C4-2B (cell line): Measurements from ENCODE around the gene IL1R1.
"Not testable (repeated sequence)": the region's sequence is repeated elsewhere in the genome, so short reads cannot be mapped to it uniquely, and the experiment has no call there.

Source experiments
- ZFX ChIP-seq: fragments of 450-650 bp; IDR thresholded peaks from 2 replicates; pipeline ENCODE4 v1.6.1; 2017
- TF ChIP-seq, protein P1 (sequence below): fragments of 450-650 bp; conservative IDR thresholded peaks from 2 replicates; pipeline ENCODE4 v1.5.1; 2017; ENCODE audit warnings: mild to moderate bottlenecking

DNA sequence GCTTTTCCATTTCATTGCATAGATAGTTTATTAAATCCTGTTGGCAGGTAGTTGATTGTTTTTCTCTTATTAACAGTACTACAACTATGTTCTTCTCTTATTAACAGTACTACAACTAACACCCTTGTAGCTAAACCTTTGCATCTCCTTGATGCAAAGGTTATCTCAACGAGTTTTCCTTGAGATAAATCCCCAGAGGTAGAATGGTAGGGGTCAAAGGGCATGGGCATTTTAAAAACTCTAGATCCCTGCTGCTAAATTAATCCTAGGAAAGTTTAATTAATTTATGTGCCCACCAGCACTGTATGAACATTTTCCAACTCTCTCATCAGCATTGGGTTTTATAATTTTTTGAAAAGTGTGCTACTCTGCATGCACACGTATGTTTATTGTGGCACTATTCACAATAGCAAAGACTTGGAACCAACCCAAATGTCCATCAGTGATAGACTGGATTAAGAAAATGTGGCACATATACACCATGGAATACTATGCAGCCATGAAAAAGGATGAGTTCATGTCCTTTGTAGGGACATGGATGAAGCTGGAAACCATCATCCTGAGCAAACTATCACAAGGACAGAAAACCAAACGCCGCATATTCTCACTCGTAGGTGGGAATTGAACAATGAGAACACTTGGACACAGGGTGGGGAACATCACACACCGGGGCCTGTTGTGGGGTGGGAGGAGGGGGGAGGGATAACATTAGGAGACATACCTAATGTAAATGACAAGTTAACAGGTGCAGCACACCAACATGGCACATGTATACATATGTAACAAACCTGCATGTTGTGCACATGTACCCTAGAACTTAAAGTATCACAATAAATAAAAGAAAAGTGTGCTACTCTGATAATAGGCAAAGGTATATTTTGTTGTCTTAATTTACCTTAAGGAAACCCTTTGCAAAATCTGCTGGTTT is 35.5 kb upstream of the IL1R1 start:
- TF ChIP-seq, protein P1, sequence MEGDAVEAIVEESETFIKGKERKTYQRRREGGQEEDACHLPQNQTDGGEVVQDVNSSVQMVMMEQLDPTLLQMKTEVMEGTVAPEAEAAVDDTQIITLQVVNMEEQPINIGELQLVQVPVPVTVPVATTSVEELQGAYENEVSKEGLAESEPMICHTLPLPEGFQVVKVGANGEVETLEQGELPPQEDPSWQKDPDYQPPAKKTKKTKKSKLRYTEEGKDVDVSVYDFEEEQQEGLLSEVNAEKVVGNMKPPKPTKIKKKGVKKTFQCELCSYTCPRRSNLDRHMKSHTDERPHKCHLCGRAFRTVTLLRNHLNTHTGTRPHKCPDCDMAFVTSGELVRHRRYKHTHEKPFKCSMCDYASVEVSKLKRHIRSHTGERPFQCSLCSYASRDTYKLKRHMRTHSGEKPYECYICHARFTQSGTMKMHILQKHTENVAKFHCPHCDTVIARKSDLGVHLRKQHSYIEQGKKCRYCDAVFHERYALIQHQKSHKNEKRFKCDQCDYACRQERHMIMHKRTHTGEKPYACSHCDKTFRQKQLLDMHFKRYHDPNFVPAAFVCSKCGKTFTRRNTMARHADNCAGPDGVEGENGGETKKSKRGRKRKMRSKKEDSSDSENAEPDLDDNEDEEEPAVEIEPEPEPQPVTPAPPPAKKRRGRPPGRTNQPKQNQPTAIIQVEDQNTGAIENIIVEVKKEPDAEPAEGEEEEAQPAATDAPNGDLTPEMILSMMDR = not testable (repeated sequence)
- not testable (repeated sequence) for TF ChIP-seq ZFX
